ENCODE data around the gene KDM3B.
A peak's percentile ranks its signal among the peaks of the same experiment; 100 is the strongest.
"Not testable (repeated sequence)": the region's sequence is repeated elsewhere in the genome, so short reads cannot be mapped to it uniquely, and the experiment has no call there.

The KDM3B gene

GRCh38 chr5:138352071-138352721 is at the start of gene KDM3B:
KDM3B (plus strand) TSS chr5:138352685; CDS start chr5:138352796, 111 bp downstream.
- DNase-seq: peak; percentile 58

- no peak for DNase-seq
These were observed 49.1 kb upstream of the KDM3B start for GRCh38 chr5:138303372-138303771.

GRCh38 chr5:138305797-138306196 is 46.7 kb upstream of the KDM3B start:
- DNase-seq: no peak

- DNase-seq: no peak
These were observed 36.7 kb upstream of the KDM3B start for GRCh38 chr5:138315751-138316278.

- no peak for DNase-seq
These were observed 36.1 kb upstream of the KDM3B start for GRCh38 chr5:138316355-138316754.

GRCh38 chr5:138318211-138318610 is 34.3 kb upstream of the KDM3B start:
- not testable (repeated sequence) for DNase-seq

- DNase-seq: no peak
These were observed 21.6 kb upstream of the KDM3B start for GRCh38 chr5:138330813-138331448.

GRCh38 chr5:138331449-138332368 is 20.8 kb upstream of the KDM3B start, which contains the start of gene CDC25C:
CDC25C (minus strand) TSS chr5:138331804; CDS start chr5:138331180, 624 bp downstream.
- DNase-seq: peak; percentile 98

GRCh38 chr5:138334867-138335447 is 17.5 kb upstream of the KDM3B start:
- no peak for DNase-seq

- DNase-seq: peak; percentile 44
These were observed 15.4 kb upstream of the KDM3B start for GRCh38 chr5:138336952-138337684.

- peak; percentile 94 for DNase-seq
These were observed 14.6 kb upstream of the KDM3B start, which contains the start of gene FAM53C for GRCh38 chr5:138337685-138338410. FAM53C (plus strand) TSS chr5:138338266; CDS start chr5:138341336, 3,070 bp downstream.

- no peak for DNase-seq
These were observed 13.9 kb upstream of the KDM3B start for GRCh38 chr5:138338411-138339090.

GRCh38 chr5:138339091-138339456 is 13.4 kb upstream of the KDM3B start:
- no peak for DNase-seq

GRCh38 chr5:138339464-138339863 is 13.0 kb upstream of the KDM3B start:
- no peak for DNase-seq

- DNase-seq: no peak
These were observed 12.5 kb upstream of the KDM3B start for GRCh38 chr5:138340008-138340407.

- no peak for DNase-seq
These were observed 7.4 kb upstream of the KDM3B start for GRCh38 chr5:138344887-138345622.

- DNase-seq: no peak
These were observed 5.6 kb upstream of the KDM3B start for GRCh38 chr5:138346889-138347288.

- DNase-seq: no peak
These were observed 2.5 kb upstream of the KDM3B start for GRCh38 chr5:138349852-138350562.

GRCh38 chr5:138350563-138350890 is 2.0 kb upstream of the KDM3B start:
- no peak for DNase-seq
